Fibroblast of peridontal ligament (primary cell): Measurements from ENCODE around the gene GLI3.
A peak's percentile ranks its signal among the peaks of the same experiment; 100 is the strongest.

Experiments
- DNase-seq: peaks from one replicate; pipeline ENCODE4 v3.0.0-alpha.2; 2010; ENCODE audit errors: extremely low read depth

The GLI3 gene

DNA sequence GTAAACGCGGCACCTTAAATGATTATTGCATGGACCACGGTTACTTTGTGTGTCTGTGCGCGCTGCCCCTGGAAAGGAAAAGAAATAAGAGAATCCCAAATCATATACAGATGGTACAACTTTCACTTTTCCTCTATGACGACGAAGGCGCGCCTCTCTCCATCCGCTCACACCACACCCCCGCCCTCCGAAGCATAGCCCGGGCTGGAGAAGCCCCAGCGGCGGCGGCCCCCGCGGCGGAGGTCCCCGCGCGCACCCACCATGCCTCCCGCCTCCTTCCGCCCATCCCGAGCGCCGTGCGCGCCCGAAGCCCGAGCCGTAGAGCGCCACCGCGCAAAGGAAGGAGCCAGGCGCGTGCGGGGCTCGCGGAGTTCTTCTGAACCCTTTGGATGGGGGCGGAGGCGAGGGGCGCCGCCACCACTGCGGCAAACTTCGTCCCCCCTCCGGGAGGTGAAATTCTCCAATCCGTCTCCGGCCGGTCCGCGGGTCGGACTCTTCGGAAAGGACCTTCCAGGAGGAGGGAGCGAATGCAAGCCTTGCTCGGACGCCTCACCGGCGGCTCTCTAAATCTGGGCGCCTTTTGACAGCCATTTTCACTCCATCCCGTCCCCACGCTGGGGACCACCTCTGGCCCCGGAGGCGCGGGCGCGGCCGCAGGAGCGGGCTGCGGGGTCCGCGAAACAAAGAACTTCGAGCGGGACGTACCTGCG is 588 bp downstream of the GLI3 start:
- DNase-seq = peak; percentile 76

DNA sequence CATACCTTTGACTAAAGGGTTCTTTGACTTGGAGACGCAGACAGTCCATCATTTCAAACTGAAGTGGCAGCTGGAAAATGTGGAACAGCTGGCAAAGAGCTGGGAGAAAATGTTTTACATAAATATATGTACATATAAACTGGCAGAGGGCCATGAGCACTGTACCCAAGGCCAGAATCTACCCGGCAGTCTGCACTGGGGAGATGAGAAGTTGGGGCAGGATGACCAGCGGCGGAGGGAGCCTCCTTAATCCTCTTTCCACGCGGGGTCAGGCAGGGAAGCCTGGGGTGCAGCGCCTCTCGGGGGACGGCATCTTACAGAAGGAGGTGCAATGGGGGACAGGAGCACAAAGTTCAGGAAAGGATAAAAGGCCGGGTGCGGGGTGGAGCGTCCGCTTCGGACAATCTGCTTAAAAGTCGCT is 1.3 kb downstream of the GLI3 start:
- no peak for DNase-seq

DNA sequence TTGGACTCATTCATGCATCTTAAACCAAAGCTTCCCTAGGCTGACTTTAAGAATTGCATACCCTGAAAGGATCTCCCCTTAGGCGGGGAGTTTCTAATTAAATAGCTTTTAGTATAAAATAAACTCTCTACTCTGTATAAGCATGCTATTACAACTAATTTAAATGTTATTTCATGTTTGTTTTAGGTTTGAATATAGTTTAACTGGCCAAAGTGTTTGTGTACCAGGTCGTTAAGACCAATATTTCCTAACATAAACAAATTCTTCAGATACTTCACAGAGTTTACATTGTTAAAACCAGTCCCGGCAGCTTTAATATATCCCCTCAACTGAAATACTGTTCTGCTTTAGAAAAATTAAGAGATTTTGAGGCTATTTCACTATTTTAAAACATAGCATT is 2.3 kb downstream of the GLI3 start:
- no peak for DNase-seq

DNA sequence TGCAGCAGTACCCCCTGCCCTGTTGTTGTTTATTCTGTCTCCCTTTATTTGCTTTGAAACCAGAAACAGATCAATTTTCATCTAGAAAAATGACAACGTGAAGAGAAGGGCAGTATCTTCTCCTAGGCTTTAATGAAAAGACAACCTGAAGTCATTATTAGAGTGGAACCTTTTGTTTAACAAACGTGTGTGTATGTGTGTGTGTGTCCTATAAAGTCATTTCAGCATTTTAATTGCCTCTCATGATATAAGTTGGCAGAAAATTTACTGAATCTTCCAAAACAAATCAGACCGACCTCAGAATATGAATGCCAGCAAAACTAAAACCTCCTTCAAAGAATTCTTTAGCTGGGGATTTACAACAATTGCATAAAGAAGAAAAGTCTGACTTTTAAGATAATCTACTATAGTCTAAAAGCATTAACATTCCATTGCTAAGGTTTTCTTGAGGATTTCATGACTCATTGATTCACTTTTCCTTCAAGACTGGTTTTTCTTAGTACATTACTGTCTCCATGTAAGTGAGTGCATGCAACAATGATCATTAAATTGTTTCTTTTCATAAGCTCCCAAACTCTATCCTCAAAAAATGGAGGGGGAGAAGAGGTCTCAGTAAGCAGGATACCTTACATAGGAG is 3.2 kb downstream of the GLI3 start:
- peak; percentile 46 for DNase-seq

DNA sequence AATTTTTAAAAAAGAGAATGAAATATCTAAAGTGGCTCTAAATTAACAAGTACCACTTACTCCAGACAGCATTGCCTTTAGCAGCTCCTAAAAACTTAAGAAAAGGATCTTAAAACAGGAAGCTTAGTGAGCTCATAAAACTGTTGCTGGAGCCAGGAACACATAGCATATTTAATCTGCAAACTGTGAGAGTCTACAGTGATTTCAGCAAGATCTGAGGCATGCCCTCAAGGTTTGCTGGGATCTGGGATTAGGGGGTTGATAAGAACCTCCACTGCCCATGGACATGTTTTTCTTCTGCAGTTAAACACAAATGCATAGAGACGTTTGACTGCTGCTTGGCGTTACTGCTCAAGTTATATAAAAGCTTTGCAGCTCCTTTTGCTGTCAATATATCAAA is 3.8 kb downstream of the GLI3 start:
- peak; percentile 57 for DNase-seq

GRCh38 chr7:42232275-42232674 is 4.7 kb downstream of the GLI3 start:
- DNase-seq = peak; percentile 63

DNA sequence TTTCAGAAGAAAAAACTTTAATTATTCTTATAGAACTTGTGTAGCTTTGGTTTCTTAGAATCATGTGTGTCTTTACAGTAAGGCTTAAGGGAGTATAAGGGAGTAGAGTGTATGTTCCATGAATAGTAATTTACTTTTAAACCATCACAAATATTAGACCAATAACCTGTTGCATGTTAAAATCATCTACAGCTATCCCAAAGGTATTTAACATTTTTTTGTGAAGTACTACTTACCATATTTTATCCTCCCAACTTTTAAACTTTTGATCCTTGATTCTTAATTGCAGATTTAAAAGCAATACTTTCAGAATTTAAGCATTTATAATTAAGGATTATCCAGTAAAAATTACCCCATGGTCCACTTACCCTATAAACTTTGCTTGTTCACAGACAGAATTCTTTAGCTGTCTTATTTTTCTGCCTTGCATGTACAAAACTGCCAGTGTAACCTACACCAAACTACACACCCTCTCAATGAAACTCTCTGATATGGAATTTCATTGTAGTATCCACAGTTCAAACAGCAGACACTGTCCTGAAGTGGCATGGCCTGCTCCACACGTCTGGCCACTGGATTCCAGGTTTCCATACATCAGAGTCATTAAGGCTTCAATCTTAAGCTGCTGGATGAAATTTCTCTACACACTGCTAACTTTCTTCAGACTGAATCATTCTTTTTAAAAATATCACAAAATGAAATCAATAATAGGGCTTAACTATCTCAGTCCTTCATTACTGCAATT is 5.8 kb downstream of the GLI3 start:
- no peak for DNase-seq

DNA sequence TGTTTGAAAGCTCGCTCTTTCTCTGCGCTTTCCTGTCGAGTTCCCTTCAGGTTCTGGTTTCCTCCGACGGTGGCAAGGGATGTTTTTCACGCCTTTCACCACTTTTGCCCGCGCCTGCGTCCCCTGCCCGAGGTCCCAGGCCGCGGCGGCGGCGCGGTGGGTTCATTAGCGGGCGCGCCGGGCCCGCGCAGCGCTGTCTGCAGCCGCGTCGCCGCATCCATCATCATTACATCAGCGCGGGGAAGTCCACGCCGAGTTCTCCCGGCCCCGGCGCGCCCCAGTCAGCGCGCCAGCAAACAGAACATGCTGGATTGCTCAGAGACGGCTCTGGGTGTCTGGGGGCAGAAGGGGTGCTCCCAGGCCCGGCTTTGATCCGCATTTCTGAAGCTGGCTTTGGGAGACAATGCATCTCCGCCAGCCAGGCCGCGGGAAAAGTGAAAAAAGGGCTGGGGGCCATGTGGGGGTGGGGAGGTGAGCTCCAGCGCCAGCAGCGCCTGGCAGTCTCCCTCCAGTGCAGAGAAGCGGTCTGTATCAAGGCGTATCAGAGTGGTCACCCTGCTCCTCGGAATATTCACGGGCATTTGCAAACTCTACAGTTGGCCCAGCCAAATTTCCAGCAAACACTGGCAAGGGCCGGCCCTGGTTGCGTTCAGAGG is 8.9 kb downstream of the GLI3 start:
- no peak for DNase-seq

- DNase-seq = no peak
These were observed 9.5 kb downstream of the GLI3 start for GRCh38 chr7:42227541-42227935.

GRCh38 chr7:42227021-42227420 is 10.0 kb downstream of the GLI3 start:
- DNase-seq = no peak

GRCh38 chr7:42226354-42226941 is 10.6 kb downstream of the GLI3 start:
- DNase-seq = no peak

DNA sequence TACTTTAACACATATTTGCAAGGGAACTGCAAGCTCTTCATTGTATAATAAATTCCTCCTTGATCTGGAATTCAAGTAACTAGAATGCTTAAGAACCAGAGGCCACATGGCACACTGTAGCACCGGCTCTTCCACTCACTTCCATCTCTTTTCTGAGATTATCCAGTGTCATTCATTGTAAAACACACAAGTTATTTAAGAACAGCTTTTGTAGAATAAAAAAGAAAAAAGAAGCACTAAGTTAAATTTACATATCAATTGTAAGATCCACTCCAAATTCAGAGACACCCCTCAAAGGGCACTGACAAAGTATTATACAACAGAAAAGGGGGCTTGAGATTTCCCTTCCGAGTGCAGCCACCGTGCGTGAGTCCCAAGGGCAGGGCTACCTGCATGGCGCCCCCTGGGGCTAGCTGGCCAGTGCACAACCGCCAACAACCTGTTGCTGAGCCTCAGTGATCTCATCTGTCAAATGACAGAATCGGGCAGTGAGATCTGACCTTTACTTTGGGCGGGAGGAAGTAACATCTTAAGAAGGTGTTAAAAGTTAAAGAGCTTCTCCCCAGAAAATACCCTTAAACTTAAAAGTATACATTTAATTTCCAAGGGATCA is 12.5 kb downstream of the GLI3 start:
- no peak for DNase-seq

DNA sequence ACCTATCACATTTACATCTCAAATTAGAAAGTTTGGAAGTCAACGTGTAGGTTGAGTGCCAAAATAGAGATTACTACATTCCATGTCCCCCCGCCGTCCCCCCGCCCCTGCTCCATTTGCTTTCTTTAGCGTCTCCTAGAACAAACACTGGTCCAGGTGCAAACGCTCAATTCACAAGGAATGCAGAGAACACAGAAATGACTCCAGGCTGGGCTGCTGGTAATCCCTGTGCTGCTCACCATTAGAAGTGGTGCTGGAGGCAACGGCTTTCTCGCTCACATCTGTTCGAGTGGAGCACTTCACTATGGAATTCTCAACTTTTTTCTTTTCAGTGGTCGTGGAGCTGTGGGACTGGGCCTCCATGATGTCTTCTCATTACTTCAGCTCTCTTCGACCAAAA is 14.1 kb downstream of the GLI3 start:
- DNase-seq = no peak

- DNase-seq = no peak
These were observed 14.9 kb downstream of the GLI3 start for GRCh38 chr7:42222125-42222524.

GRCh38 chr7:42221304-42221703 is 15.7 kb downstream of the GLI3 start:
- DNase-seq = no peak

DNA sequence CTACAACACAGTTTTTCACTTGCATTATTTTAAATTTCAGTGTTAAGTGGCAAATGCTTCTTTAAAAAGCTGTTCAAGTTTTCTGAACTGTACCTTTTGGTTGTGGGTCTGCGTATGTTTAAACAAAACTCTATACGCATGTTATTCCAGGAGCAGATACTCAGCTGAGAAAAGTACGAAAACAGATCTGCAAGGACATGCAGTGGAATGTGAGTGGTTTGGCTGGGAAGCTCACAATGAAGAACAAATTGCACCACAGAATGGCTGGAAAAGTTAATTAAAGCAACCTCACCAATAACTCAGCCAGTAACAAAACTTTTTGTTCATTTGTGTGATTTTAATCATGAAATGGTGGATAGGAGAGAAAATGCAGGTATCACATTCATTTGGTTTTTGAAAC is 17.6 kb downstream of the GLI3 start:
- no peak for DNase-seq

DNA sequence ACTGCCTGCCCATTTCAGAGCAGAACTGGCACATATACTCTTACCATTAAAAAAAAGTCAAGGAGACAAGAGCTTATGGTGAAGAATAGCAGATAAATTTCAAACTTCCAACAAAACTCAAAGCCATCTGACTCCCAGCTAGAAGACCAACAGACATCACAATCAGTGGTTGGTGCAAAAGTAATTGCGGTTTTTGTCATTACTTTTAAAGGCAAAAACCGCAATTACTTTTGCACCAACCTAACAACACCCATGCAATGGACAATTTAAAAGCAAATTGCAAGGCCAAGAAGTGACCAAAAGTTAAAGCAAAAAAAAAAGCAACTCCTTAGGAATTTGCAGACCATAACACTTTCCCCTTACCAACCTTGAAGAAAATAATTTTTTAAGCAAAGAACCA is 18.8 kb downstream of the GLI3 start:
- DNase-seq = no peak

- DNase-seq = peak; percentile 79
These were observed 19.5 kb downstream of the GLI3 start for GRCh38 chr7:42217548-42217947.

- DNase-seq = no peak
These were observed 20.0 kb downstream of the GLI3 start for GRCh38 chr7:42217053-42217452.

GRCh38 chr7:42214060-42214679 is 22.8 kb downstream of the GLI3 start:
- DNase-seq = no peak

- no peak for DNase-seq
These were observed 23.9 kb downstream of the GLI3 start for GRCh38 chr7:42213093-42213492.
